GM19468 (cell line): ENCODE data around the gene S100Z.
"Not testable (repeated sequence)": the region's sequence is repeated elsewhere in the genome, so short reads cannot be mapped to it uniquely, and the experiment has no call there.

Experiments
- ATAC-seq: cut with Tn5 transposase; IDR thresholded peaks from one replicate; pipeline ENCODE4 v1.9.1; 2021; ENCODE audit warnings: mild to moderate bottlenecking, moderate library complexity, moderate number of reproducible peaks; ENCODE audit not compliant: unreplicated experiment; ENCODE audit errors: extremely low read depth

The S100Z gene

GRCh38 chr5:76822105-76822731 lies 27.6 kb upstream of the S100Z start:
- not testable (repeated sequence) for ATAC-seq

- ATAC-seq, result not testable (repeated sequence)
Observed at GRCh38 chr5:76826416-76826815, 23.4 kb upstream of the S100Z start.

DNA sequence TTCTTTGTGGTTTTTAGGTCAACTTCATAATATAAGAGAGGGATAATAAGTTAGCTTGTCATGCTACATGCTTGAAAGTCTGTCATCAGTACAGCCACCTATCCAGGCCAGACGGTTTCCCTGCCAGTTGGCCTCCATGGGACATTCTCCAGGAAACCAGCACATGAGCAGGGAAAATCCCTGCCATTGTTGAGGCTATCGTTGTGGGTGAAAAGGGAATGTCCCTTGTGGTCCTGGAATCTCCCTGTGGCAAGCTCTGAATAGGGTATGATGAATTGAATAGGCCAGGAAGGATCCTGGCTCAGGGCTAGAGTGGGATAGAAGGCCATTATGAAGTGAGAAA lies 18.7 kb upstream of the S100Z start:
- no peak for ATAC-seq

DNA sequence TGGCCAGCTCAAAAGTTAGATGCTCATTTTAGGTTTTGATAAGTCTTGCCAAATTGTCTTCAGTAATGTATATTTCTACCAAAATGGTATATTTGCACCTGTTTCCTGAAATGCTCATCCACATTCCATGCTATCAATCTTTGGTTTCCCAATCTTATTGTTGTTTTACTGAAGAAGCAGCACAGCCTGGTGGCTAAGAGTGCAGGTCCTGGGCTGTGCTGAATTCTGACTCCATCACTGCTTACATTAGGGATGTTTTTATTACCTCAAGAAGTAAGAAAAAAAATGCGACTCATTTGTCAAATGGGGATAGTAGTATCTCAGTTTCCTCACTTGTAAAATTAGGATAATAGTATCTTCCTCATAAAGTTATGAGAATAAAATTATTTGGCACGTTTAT lies 13.6 kb upstream of the S100Z start:
- ATAC-seq, result no peak

DNA sequence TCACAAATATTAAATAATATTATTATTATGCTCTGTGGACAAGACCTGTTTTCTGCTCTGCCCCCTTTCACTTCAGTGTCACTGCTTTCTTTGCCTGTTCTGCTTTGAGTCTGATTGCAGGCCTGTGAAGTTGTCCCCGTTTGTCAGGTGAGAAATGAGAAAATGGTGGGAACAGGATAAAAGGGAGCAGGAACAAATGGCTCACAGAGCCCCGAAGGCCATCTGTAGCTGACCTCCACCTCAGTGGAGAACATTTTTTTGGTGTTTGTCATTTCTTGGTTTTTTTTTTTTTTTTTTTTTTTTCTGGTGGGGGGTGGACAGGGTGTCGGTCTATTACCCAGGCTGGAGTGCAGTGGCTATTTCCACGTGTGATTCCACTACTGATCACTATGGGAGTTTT lies 13.2 kb upstream of the S100Z start:
- ATAC-seq, result no peak

DNA sequence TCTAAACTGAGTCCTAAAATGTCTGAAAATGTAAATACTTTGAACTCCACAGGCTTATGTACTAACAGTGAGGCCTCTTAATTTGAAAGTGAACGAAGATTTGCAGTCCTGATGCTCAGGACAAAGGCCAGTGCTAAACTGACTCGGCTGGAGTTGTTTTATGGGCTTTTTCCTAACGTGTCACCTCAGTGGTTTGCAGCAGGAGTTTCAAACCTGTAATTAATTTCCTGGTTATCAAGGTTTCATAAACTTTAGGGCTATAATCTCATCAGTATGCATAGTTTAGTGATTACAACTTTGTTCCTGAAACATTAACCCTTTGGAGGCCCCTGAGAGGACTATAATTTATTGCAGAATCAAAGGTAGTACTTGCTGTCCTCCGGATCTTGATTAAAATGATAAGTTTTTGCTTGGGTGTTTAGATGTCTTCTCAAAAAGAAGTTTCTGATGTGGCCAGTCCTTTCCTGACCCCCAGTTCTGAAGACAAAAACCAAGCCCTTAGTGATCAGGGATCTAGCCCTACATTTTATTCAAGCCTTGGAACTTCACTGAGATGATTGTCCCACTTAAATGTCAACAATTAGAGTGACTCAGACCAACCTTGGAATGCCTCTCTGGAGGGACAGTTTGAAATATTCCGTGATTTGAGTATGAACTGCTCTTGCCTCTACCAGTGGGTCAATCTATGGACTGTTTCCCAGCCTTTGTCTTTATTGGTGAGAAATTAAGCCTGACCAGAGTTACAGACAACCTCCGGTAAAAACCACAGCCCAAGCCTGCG lies 11.1 kb upstream of the S100Z start:
- ATAC-seq, result no peak

- ATAC-seq, result no peak
Observed at GRCh38 chr5:76841361-76841760, 8.5 kb upstream of the S100Z start.

- no peak for ATAC-seq
Observed at GRCh38 chr5:76845890-76846289, 3.9 kb upstream of the S100Z start.

- no peak for ATAC-seq
Observed at GRCh38 chr5:76850543-76851145, 830 bp downstream of the S100Z start.

- no peak for ATAC-seq
Observed at GRCh38 chr5:76851728-76852369, 2.0 kb downstream of the S100Z start.

- no peak for ATAC-seq
Observed at GRCh38 chr5:76852772-76853171, 3.0 kb downstream of the S100Z start.

GRCh38 chr5:76853741-76854140 lies 3.9 kb downstream of the S100Z start:
- ATAC-seq, result not testable (repeated sequence)

GRCh38 chr5:76854644-76855043 lies 4.8 kb downstream of the S100Z start:
- ATAC-seq, result no peak

GRCh38 chr5:76855501-76855900 lies 5.7 kb downstream of the S100Z start:
- ATAC-seq, result not testable (repeated sequence)

DNA sequence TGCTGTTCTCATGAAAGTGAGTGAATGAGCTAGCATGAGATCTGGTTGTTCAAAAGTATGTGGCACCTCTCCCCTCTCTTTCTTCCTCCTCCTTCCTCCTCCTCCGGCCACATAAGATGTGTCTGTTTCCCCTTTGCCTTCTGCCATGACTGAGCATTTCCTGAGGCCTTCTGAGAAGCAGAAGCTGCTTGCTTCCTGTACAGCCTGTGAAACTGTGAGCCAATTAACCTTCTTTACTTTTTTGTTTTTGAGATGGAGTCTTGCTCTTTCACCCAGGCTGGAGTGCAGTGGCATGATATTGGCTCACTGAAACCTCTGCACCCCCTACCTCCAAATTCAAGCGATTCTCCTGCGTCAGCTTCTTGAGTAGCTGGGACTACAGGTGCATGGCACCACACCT lies 6.1 kb downstream of the S100Z start:
- no peak for ATAC-seq

- not testable (repeated sequence) for ATAC-seq
Observed at GRCh38 chr5:76856800-76857199, 7.0 kb downstream of the S100Z start.

- ATAC-seq, result no peak
Observed at GRCh38 chr5:76859591-76860247, 9.9 kb downstream of the S100Z start.

DNA sequence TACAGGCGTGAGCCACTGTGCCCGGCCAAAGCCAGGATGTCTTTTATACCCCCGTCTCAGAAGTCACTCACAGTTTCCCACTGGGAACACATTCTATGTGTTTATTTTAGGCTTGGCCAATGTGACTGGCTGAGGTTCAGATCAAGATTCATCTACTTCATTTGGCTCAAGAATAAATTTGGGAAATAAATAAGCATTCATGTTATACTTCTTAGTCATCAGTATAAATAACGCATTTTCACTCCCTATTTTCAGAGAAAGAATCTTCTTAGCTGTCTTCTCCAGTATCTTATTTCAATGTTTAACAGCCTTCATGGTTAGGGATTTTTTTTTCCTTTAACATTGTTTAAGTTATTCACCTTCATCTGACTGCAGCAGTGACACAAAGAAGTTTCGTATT lies 11.8 kb downstream of the S100Z start:
- ATAC-seq, result no peak

GRCh38 chr5:76863001-76863400 lies 13.2 kb downstream of the S100Z start:
- ATAC-seq, result no peak

GRCh38 chr5:76866503-76866902 lies 16.7 kb downstream of the S100Z start:
- no peak for ATAC-seq

DNA sequence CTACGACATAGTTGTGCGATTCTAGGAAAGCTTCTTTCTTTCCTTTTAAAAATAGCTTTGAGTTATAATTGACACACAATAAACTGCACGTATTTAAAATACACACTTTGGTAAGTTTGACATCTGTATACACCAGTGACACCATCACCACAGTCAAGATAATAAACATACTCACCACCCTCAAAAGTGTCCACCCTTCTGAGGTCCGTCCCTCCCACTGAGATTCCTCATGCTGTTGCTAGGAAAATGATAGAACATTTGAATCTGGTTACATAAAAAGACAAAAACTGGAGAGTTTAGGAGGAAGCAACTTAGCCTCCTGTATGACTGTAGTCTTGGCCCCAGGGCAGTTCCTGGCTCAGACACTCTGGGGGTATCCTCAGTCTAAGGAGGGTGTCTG lies 17.2 kb downstream of the S100Z start:
- ATAC-seq, result no peak
